ENCODE measurements around the gene EMILIN3. TPM values are rescaled to one million over a fixed set of nuclear protein-coding genes. Genes with fewer than 3 reads are reported as not detected.

The EMILIN3 gene
- total RNA-seq, 1 donor from 2014 or later, result 0.58 TPM

- H3K4me1 Mint-ChIP-seq, result peaks cover 10% of the 10 kb centered on the region
- peaks cover 10% of the 10 kb centered on the region for H3K27me3 Mint-ChIP-seq
- peak; percentile 96 for DNase-seq
- H3K4me3 Mint-ChIP-seq, result peak overlapping the region; percentile 84
- intact Hi-C loops (cut with micrococcal nuclease), result loop anchor here (1.0 to 10.0 kb wide), 7 partner anchors 11 to 372 kb away; partner anchors contain the start of gene ZHX3
- no peaks in the 10 kb centered on the region for H3K36me3 Mint-ChIP-seq (ENCODE audit: low read depth)
- H3K27ac Mint-ChIP-seq, result peak overlapping the region; percentile 43
- no peaks in the 10 kb centered on the region for H3K9me3 Mint-ChIP-seq
Observed at GRCh38 chr20:41339957-41340326, 26.7 kb downstream of the EMILIN3 start.

GRCh38 chr20:41336711-41337492 lies 29.7 kb downstream of the EMILIN3 start:
- peaks cover 10% of the 10 kb centered on the region for H3K4me1 Mint-ChIP-seq
- no peaks in the 10 kb centered on the region for H3K9me3 Mint-ChIP-seq
- no peak overlapping the region for H3K27ac Mint-ChIP-seq
- no peaks in the 10 kb centered on the region for H3K36me3 Mint-ChIP-seq (ENCODE audit: low read depth)
- intact Hi-C loops (cut with micrococcal nuclease), result no loop called here
- no peak for DNase-seq
- H3K4me3 Mint-ChIP-seq, result no peak overlapping the region
- peaks cover 13% of the 10 kb centered on the region for H3K27me3 Mint-ChIP-seq

GRCh38 chr20:41335591-41335990 lies 31.0 kb downstream of the EMILIN3 start:
- DNase-seq, result no peak
- no peak overlapping the region for H3K4me3 Mint-ChIP-seq
- H3K27ac Mint-ChIP-seq, result no peak overlapping the region
- peaks cover 10% of the 10 kb centered on the region for H3K4me1 Mint-ChIP-seq
- no peaks in the 10 kb centered on the region for H3K36me3 Mint-ChIP-seq (ENCODE audit: low read depth)
- H3K27me3 Mint-ChIP-seq, result peaks cover 13% of the 10 kb centered on the region
- no peaks in the 10 kb centered on the region for H3K9me3 Mint-ChIP-seq
- intact Hi-C loops (cut with micrococcal nuclease), result no loop called here

GRCh38 chr20:41334443-41335421 lies 31.9 kb downstream of the EMILIN3 start:
- DNase-seq, result no peak
- Mint-ChIP-seq H3K9me3 (no peaks in the 10 kb centered on the region), H3K27ac (no peak overlapping the region), H3K4me3 (no peak overlapping the region), H3K4me1 (peaks cover 6% of the 10 kb centered on the region), H3K36me3 (ENCODE audit: low read depth) (no peaks in the 10 kb centered on the region), H3K27me3 (peaks cover 11% of the 10 kb centered on the region)
- intact Hi-C loops (cut with micrococcal nuclease), result no loop called here

- intact Hi-C loops (cut with micrococcal nuclease), result no loop called here
- Mint-ChIP-seq H3K27ac (no peak overlapping the region), H3K9me3 (no peaks in the 10 kb centered on the region), H3K4me3 (no peak overlapping the region), H3K36me3 (ENCODE audit: low read depth) (no peaks in the 10 kb centered on the region), H3K27me3 (peaks cover 7% of the 10 kb centered on the region), H3K4me1 (peaks cover 9% of the 10 kb centered on the region)
- no peak for DNase-seq
Observed at GRCh38 chr20:41334036-41334435, 32.6 kb downstream of the EMILIN3 start.

- DNase-seq, result no peak
- no peaks in the 10 kb centered on the region for H3K9me3 Mint-ChIP-seq
- H3K4me1 Mint-ChIP-seq, result peaks cover 12% of the 10 kb centered on the region
- no peaks in the 10 kb centered on the region for H3K36me3 Mint-ChIP-seq (ENCODE audit: low read depth)
- H3K4me3 Mint-ChIP-seq, result no peak overlapping the region
- peaks cover 3% of the 10 kb centered on the region for H3K27me3 Mint-ChIP-seq
- intact Hi-C loops (cut with micrococcal nuclease), result no loop called here
- no peak overlapping the region for H3K27ac Mint-ChIP-seq
Observed at GRCh38 chr20:41331731-41332130, 34.9 kb downstream of the EMILIN3 start.

- Mint-ChIP-seq H3K27ac (no peak overlapping the region), H3K4me1 (peaks cover 12% of the 10 kb centered on the region), H3K4me3 (no peak overlapping the region), H3K36me3 (ENCODE audit: low read depth) (no peaks in the 10 kb centered on the region), H3K9me3 (no peaks in the 10 kb centered on the region), H3K27me3 (peaks cover 3% of the 10 kb centered on the region)
- no peak for DNase-seq
- intact Hi-C loops (cut with micrococcal nuclease), result no loop called here
Observed at GRCh38 chr20:41330941-41331340, 35.7 kb downstream of the EMILIN3 start.

- no peak overlapping the region for H3K4me3 Mint-ChIP-seq
- H3K36me3 Mint-ChIP-seq (ENCODE audit: low read depth), result no peaks in the 10 kb centered on the region
- intact Hi-C loops (cut with micrococcal nuclease), result no loop called here
- DNase-seq, result no peak
- H3K27ac Mint-ChIP-seq, result no peak overlapping the region
- peaks cover 12% of the 10 kb centered on the region for H3K4me1 Mint-ChIP-seq
- peaks cover 3% of the 10 kb centered on the region for H3K27me3 Mint-ChIP-seq
- H3K9me3 Mint-ChIP-seq, result no peaks in the 10 kb centered on the region
Observed at GRCh38 chr20:41330343-41330720, 36.3 kb downstream of the EMILIN3 start.

GRCh38 chr20:41329435-41330342 lies 36.9 kb downstream of the EMILIN3 start:
- no peaks in the 10 kb centered on the region for H3K36me3 Mint-ChIP-seq (ENCODE audit: low read depth)
- no peaks in the 10 kb centered on the region for H3K9me3 Mint-ChIP-seq
- no peak overlapping the region for H3K4me3 Mint-ChIP-seq
- DNase-seq, result peak; percentile 86
- H3K4me1 Mint-ChIP-seq, result peaks cover 12% of the 10 kb centered on the region
- H3K27me3 Mint-ChIP-seq, result peaks cover 3% of the 10 kb centered on the region
- peak overlapping the region; percentile 83 for H3K27ac Mint-ChIP-seq
- intact Hi-C loops (cut with micrococcal nuclease), result loop anchor here (1.0 kb wide), 2 partner anchors 11 to 12 kb away; partner anchors contain the start of genes LPIN3 and ZHX3

- Mint-ChIP-seq H3K27me3 (no peaks in the 10 kb centered on the region), H3K4me3 (no peak overlapping the region), H3K9me3 (no peaks in the 10 kb centered on the region), H3K4me1 (peaks cover 12% of the 10 kb centered on the region), H3K36me3 (ENCODE audit: low read depth) (no peaks in the 10 kb centered on the region), H3K27ac (no peak overlapping the region)
- intact Hi-C loops (cut with micrococcal nuclease), result no loop called here
- DNase-seq, result no peak
Observed at GRCh38 chr20:41327178-41327577, 39.4 kb downstream of the EMILIN3 start.

- peaks cover 14% of the 10 kb centered on the region for H3K4me1 Mint-ChIP-seq
- no peak overlapping the region for H3K27ac Mint-ChIP-seq
- intact Hi-C loops (cut with micrococcal nuclease), result no loop called here
- peaks cover 8% of the 10 kb centered on the region for H3K27me3 Mint-ChIP-seq
- DNase-seq, result no peak
- no peaks in the 10 kb centered on the region for H3K36me3 Mint-ChIP-seq (ENCODE audit: low read depth)
- no peaks in the 10 kb centered on the region for H3K9me3 Mint-ChIP-seq
- H3K4me3 Mint-ChIP-seq, result no peak overlapping the region
Observed at GRCh38 chr20:41320976-41321375, 45.6 kb downstream of the EMILIN3 start.

- DNase-seq, result no peak
- Mint-ChIP-seq H3K9me3 (no peaks in the 10 kb centered on the region), H3K4me3 (no peak overlapping the region), H3K4me1 (peaks cover 17% of the 10 kb centered on the region), H3K27ac (no peak overlapping the region), H3K27me3 (peaks cover 8% of the 10 kb centered on the region), H3K36me3 (ENCODE audit: low read depth) (no peaks in the 10 kb centered on the region)
- intact Hi-C loops (cut with micrococcal nuclease), result no loop called here
Observed at GRCh38 chr20:41320441-41320840, 46.2 kb downstream of the EMILIN3 start.

GRCh38 chr20:41318271-41318649 lies 48.4 kb downstream of the EMILIN3 start:
- intact Hi-C loops (cut with micrococcal nuclease), result loop anchor here (5.0 to 10.0 kb wide), 2 partner anchors 293 to 299 kb away; partner anchors contain the start of genes CHD6 and TOP1
- H3K9me3 Mint-ChIP-seq, result no peaks in the 10 kb centered on the region
- peak overlapping the region; percentile 49 for H3K27ac Mint-ChIP-seq
- peak overlapping the region; percentile 65 for H3K4me3 Mint-ChIP-seq
- H3K36me3 Mint-ChIP-seq (ENCODE audit: low read depth), result no peaks in the 10 kb centered on the region
- H3K27me3 Mint-ChIP-seq, result peaks cover 8% of the 10 kb centered on the region
- peaks cover 20% of the 10 kb centered on the region for H3K4me1 Mint-ChIP-seq
- DNase-seq, result peak; percentile 62

Measured in activated CD4-positive, alpha-beta T cell treated with anti-CD3 and anti-CD28 coated beads, Interleukin-2, amount 10 ng/mL, durations not matched to agents 24 days and 14 days (primary cell).